Measurements from ENCODE around the gene MPPE1.

The MPPE1 gene

DNA sequence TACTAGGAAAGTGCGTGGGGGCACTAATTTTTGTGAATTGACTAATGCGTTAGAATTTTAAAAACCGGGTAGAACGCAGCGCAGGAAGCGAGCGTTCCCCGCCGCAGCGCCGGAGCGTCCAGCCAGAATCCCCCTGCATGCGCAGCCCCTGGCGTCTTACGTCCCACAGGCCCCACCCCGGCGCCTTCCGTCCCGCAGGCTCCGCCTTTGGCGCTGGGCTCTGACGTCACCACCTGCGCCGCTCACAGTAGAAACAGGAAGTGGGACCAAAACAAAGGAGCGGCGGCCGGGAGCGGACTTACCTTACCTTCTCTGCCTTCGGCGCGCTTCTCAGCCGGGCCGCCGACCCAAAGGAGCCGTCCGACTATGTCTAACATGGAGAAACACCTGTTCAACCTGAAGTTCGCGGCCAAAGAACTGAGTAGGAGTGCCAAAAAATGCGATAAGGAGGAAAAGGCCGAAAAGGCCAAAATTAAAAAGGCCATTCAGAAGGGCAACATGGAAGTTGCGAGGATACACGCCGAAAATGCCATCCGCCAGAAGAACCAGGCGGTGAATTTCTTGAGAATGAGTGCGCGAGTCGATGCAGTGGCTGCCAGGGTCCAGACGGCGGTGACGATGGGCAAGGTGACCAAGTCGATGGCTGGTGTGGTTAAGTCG lies 56.8 kb downstream of the MPPE1 start, which contains the start of gene CHMP1B:
TSS of gene CHMP1B (plus strand) at position 268 of the 660 bp plus-strand sequence. CDS start at position 367, 99 bp downstream.
- DNase-seq = peak; percentile 94

DNA sequence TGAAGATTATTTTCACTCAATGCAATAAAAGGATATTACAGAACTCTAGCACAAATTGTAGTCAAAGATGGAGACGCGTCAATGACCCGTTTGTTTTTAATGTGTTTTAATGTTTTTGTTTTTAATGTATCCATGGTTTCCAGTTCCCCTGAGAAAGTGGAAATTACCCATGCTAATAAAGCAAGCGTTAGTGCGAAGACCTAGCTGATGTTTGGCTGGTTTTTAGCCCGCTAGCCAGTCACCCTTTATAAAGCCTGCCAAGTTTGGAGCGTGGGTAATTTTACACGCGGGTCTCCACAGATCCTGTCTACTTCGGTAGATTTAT lies 57.3 kb downstream of the MPPE1 start:
- DNase-seq = peak; percentile 37

DNA sequence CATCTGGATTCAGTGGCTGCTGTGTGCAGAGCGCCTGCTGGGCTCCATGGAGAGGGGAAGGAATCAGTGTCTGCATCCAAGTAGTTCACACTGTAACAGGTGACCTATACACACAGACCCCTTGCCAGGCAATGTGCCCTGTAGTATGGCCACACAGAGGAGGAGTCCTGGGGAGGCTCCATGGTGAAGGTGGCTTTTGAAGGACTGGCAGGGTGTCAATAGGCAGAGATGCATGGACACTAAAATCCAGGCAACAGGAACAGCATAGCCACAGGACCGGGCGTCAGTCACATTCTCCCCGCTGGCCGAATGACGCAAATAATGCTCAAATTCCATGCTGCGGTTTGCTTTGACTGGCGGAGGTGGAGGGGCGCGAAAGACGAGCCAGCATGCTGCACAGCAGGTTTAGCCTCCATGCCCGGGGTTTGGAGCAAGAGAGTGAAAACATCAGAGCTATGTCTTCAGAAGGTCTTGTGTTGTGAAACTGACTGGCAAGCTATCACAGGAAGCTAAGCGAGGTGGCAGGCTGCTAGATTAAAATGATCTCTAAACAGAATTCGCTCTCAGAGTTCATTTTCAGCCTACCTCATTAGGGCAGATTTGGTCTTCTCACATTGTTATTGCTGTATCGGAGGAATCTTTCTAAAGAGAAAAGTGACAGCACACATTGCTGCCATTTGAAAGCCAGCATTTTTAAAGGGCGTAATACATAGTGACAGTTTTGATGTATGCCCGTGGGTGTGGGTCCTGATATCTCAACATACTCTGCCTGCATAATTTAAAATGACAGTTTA lies 58.1 kb downstream of the MPPE1 start:
- DNase-seq = no peak

DNA sequence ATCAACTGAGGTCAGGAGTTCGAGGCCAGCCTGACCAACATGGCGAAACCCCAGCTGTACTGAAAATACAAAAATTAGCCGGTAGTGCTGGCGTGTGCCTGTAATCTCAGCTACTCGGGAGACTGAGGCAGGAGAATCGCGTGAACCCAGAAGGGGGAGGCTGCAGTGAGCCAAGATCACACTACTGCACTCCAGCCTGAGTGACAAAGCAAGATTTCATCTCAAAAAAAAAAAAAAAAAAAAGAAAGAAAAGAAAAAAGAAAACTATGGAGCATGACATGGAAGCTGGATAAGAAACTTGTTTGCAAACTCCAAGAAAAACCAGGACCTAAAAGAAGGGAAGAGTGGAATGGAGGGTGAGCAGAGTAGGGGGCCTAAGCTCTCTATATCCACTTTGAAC lies 58.8 kb downstream of the MPPE1 start:
- DNase-seq = no peak

DNA sequence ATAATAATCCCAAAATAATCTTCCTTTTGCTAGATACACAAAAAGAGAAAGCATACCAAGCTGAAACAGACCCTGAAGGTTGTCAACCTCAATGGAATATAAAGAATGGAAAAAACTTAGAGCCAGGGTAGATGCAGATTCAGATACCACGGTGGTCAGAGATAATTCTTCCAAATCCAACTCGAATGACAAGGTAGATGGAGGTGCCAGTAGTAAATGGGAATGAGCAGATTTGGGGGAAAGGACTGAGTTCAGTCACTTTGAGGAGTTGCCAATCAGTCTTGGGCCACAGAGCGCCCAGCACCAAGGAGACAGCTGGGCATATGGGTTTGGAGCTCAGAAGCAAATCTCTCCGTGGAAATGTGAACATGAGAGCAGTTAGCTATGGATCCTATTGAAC lies 60.3 kb downstream of the MPPE1 start:
- no peak for DNase-seq

DNA sequence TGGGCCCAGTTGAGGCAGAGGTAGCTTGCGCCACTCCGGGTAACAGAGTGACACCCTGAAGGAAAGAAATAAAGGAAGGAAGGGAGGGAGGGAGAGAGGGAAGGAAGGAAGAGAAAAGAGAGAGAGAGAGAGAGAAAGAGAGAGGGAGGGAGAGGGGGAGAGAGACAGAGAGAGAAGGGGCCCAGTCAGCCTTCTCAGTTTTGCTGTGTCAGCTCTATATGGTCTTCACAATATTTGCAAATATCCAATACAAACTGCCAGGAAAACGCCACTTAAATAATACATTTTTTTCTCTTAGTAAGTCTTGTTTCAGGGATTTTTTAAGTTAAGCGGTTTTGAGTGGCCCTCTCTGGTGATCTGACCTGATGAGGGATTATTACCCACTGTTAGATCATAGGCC lies 62.5 kb downstream of the MPPE1 start:
- no peak for DNase-seq

DNA sequence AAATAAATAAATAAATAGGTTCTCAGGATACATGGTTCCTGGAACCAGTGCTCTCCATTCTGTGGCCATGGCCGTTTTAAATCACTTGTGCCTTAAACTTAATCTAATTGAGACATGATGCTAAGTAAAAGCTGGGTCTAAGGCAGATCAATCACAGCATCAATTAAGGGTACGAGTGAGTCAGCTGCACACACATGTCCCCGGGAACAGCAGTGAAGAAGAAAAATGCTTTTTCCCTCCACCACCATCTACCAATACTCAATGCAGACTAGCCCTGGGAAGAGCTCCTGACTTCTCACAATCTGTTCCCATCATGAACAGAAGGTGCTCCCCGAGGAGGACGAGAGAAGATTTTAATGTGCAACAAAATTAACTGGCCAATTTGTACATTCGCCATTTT lies 63.7 kb downstream of the MPPE1 start:
- no peak for DNase-seq

DNA sequence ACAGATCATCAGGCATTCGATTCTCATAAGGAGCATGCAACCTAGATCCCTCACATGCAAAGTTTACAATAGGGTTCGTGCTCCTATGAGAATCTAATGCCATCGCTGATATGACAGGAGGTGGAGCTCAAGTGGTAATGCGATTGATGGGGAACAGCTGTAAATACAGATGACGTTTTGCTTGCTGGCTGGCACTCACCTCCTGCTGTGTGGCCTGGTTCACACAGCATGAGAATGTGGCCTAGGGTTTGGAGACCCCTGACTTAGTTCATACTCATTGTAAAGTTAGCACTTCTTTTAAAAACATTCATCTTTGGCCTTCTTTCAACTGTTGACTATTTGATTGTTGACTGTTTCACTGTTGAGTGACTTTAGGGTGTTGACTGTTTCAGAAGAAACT lies 65.6 kb downstream of the MPPE1 start:
- no peak for DNase-seq

DNA sequence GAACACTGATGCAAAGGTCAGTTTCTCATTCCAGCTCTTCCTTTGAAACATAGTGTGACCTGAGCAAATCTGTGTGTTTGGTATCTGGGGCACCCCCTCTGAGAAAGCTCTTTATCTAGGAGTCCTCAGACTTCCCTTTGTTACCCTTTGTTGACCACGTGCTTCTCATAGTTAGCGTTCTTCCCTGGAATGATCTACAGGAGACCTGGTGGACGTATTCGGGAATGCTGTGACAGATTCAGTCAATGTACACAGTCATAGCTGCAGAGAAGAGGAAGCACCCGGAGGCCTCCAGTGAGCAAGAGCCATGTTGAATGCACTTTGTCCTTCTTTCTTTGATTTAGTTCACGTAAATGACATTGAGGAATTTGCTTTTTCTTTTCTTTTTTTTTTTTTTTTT lies 67.6 kb downstream of the MPPE1 start:
- no peak for DNase-seq

DNA sequence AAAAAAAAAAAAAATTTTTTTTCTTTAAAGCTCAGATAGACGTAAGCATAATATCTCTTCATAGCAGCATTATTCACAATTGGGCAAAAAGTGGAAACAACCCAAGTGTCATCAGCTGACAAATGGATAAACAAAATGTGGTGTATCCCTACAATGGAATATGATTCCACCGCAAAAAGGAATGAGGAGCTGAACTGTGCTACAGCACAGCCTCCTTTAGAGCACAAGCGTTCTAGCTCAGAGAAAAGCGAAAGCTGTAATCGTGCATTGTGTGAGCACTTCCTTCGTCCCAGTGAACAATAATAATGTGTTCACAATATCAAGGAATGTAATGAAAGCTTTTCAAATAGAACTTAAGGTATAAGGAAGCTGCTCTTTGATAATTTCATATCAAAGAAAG lies 68.6 kb downstream of the MPPE1 start:
- no peak for DNase-seq

DNA sequence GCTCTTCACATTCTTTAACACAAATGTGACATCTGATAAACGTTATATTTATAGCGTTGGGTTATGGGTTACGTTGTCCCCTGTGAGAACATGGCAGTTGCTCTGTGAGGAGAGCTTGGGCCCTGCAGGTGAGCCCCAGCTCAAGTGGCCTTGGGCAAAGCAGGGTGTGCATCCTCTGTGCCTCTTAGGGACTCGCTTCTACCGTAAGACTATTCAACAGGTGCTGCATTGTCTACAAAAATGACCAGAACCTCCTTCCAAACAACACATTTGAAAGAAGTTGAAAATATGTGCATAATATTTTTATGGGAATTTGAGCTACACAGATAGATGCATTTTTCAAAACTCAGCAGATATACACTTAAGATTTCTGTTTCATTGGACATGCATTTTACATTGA lies 73.3 kb downstream of the MPPE1 start:
- no peak for DNase-seq

All from NCI-H1436 (cell line).